T-helper 2 cell (primary cell): ENCODE results near the gene GP5.

ENCODE experiments used
- DNase-seq, 5 experiments: peaks; one replicate each; pipeline versions ENCODE4 v3.0.0 to v3.0.0-alpha.2; 2012 to 2022

Gene GP5

DNA sequence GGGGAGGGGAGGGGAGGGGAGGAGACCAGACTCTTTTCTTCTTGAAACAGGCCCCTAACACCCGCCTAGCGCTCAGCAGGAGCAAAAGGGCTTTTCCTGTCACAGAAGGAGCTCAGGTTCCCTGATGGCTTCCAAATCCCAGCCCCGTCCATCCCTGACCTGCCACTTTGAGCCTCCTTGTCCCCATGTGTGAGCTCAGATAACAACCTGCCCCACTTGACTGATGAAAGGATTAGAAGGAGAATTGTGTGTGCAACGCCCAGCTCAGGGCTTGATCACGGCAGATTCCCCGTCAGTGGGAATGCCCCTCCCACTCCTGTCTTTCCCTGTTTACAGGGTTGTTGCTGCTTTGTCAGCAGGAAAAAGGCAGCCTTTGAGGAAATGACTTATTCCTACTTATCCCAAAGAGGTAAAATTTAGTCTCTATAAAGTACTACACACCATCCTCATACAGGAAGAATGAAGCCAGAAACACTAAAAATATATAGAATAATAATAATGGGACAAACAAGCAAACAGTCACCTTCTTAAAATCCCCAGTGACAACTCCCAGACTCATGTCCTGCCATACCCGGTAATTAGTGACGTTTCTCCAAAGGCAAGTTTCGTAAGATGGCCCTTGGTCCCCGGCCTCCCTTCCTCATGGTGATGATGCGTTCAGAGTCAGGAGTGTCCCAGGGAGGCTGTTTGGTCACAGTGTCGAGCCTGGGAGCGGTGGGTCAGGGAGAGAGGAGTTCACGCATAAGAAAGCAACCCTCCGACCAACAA, 23.4 kb downstream of the GP5 start:
- DNase-seq = no peak

DNA sequence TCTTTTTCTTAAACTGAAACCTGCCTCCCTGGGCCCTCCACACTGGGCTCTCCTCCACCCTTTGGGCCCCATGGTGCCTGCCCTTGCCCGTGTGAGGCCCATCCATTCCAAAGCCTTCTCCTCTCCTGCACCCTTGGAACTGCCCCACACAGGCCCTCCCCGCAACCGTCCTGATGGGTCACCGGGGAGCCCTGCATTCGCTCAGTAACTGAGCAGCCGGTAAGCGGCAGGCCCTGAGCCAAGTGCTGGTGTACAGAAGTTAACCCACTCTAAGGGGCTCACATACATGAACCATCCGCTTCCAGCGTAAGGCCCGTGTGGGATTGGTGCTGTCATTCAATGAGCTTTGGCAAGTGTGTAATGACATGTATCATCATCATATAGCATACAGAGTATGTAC, 24.1 kb downstream of the GP5 start:
- DNase-seq = no peak

DNA sequence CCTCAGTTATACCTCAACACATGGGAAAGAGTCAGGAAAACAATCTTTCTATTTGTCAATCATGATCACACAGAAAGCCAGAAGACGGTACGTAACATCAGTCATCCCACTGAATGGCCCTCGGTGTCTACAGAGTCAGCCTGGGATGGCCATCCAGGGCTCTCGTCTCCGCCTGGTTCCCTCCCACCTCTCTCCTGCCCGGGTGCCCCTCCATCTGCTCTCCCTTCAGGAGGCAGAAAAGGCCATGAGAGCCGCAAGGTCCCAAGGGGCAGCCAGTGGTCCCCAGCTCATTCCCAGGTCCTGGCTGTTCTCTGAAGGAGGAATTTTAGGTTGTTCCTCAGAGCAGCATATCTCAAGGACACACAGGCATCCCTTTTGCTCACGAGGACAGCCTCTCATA, 25.2 kb downstream of the GP5 start:
- no peak for DNase-seq

DNA sequence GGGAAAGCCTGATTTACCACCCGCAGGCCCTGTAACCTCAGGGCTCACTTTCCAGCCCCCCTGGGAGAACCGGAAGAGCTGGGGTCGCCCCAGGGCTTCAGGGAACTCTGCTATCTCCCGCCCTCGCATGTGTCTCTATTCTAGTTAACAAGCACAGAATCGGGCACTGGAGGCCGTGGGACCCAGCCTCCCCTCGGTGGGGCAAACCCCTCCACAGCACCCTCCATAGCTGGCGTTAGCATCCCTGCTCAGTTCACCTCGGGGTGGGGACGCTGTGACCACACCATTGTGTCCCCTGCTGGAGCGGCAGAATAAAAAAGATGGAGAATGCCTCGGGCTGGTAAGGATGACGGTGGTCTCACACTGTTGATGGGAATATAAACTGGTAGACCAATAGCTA, 26.0 kb downstream of the GP5 start:
- DNase-seq = no peak

DNA sequence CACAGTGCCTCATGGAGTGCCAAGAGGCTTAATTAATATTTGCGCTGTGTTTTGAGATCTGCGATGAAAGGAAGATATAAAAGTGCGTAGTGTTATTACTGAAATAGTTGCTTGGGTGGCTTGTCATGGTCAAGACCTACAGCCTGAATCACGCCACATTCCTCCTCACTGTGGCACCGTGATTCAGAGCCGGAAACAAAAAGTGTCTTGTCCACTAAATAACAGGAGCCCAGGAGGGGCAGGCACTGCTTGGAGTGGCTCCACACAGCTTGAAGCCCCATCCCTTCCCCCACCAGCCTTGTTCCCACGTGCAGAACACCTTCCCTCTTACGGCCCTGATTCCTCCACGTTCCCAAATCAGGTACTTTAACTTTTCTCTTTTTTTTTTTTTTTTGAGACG, 28.3 kb downstream of the GP5 start:
- no peak for DNase-seq

DNA sequence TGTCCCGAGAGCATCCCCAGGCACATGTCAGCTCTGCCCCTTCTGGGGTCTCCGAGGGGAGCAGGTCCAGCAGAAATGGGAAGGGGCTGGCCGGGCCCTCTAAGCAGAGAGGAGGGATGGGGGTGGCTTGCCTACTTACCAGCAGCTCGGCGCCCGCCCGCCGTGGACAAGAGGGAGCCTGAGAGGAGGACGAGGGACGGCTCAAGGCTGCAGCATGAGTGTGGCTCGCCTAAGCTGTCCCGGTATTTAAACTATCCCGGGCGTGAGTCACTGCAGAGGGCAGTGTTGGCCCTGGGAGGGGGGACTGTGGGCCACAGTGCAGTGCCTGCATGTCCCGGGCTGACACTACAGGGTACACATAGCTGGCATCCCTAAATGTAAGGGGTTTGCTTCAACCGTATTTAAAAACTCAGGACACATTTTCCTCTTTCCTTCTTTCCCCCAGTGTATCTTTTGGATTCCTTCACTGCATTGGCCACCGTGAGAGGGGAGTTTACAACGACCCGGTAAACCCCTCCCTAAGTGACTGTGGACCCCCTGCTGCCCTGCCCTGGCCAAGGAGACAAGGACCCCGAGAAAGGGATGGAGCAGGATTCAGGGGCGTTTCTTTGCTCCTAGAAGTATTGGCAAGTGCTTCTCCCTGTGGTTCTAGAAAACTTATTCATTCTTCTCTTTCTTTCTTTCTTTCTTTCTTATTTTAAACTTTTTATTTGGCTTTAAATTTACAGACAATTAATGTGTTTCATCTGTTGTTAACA, 29.4 kb downstream of the GP5 start, which contains the start of gene LRRC15:
TSS of gene LRRC15 (minus strand) at position 222 of the 758 bp plus-strand sequence. CDS start 8,700 bp downstream, outside the sequence.
- no peak for DNase-seq

DNA sequence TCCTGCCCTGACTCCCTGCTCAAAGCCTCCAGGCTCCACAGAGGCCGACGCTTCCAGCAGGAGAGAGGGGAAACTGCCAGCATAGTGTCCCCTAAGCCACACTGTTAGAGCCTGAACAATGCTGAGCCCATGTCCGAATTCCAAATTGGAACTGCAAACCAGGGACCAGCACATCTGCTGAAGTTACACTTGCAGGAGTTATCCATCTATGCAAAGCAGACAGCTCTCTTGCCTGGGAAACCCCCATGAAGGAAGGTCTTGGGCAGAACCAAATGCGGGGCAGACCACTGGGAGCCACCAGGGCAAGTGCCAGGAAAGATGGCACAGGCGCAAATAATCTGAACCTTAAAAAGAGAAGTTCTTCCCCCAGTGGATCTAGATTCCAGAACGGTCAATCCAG, 30.1 kb downstream of the GP5 start:
- DNase-seq = no peak

DNA sequence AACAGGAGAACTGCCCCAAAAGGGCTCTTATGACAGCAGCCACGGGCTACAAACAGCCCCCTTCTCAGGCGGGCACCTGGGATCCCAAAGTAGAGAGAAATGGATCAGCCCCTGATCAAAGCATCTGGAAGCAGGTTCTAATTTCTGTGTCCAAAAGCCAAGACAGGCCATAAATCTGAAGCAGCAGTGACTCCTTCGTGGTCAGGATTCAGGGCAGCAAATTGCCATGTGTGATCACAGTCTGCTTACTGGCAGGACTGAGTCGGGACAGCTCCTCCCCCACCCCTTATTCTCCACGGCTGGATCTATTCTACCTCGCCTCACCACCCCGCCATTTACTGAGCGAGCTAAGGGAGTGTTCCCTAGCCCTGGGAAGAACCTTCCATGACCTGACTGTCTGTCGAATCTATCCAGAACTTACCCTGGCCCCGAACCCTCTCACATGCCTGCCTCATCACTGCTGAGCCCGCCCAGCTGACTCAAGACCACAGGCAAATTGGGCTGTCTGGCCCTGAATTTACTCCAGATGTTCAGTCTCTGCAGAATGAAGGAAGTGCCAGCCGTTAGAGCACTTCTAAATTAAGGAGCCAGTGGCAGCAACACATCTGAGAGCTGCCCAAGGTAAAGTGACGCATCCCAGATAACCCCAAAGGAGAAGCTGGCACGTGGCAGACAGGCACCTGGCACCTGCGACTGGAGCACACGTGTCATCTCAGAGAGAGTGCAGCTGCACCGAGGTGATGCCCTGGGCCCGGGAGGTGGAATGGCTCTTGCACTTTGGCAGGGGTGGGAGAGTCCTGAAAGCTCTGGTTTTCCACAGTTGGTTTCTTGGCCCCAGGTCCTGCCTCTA, 30.8 kb downstream of the GP5 start:
- no peak for DNase-seq

DNA sequence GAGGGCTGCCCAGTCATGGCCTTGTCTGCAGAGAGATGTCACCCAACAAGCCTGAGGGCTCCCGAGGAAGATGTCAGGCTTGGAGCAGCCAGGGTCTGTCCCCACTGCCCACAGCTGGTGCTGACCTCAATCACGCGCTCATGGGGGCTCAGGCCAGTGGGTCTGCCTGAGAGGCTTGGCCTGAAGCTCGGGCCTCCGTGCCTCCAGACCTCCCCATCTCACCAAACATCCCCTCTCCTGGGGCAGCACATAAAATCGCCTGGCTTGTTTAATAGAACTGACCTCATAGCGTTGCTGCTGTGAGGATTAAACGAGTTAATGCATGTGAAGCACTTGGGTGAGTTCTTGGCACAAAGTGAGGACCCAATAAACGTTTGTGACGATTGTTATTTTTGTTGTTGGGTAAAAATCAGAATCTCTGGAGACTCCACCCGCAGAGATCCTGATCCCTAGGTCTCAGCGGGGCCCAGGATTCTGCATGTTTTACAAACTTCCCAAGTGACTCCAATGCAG, 33.0 kb downstream of the GP5 start:
- DNase-seq = no peak

DNA sequence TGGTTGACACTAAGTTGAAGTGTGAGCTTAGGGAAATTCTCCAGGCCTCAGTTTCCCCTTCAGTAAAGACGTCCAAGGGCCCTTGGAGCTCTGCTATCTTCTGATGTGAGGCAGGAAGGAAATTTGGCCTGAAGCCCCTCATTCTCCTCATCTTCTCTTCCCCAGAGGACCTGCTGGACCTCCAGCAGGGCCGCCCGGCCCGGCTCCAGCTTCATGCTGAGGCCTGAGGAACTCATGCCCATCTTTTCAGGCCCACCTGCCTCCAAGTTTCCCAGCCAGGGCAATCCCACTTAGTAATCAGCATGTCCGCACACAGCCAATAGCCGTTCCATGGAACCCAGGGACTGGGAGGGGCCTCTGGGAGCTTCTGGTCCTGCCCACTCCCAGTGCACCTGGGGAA, 33.5 kb downstream of the GP5 start:
- no peak for DNase-seq

DNA sequence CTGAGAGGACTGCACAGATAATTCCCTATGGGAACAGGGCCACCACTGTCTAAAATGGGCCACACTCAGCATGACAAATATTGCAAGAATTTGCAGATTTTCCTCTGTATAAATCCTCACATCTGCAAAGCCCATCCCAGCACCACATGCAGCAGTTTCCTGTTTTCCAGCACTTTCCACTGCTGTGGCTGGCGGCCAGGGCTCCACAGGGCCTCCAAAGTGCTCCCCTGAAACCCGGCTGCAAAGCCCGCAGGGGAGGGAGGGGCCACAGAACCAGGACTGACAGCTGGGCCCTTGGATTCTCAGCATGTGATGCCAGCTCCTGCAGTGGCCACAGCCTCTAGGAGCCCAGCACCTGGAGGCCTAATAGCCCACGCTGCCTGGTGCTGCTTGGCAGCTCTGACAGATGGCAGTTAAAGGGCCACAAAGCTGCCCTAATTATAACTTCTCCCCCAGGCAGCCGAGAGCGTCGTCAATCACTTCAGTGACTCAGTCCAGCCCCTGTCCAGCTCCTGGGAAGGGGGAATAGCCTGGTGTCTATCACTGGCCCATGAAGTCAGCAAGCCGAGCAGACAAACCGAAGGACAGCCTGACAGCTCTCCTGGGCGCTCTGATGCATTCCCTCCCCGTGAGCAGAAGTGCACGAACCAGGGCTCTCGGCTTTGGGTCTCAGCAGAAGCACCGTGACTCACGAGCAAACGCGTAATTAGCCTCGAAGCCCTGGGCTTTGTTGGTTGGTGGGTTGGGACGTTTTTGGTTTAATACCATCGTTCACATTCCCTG, 34.2 kb downstream of the GP5 start:
- DNase-seq = no peak

DNA sequence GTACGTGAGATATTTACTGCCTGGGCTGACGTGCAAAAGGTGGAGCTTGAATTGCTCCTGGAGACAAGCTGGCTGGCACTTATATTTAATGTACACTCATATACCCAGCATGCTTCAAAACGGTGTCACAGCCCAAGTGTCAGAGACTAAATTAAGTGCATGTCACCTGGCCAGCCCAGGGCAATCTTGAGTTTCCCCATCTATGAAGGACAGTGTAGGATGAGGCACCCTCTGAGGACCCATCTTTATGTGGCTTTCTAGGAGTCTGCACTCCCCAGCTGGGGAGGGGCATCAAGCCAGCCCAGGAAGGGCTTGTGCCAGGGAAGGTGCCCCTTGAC, 34.8 kb downstream of the GP5 start:
- no peak for DNase-seq

DNA sequence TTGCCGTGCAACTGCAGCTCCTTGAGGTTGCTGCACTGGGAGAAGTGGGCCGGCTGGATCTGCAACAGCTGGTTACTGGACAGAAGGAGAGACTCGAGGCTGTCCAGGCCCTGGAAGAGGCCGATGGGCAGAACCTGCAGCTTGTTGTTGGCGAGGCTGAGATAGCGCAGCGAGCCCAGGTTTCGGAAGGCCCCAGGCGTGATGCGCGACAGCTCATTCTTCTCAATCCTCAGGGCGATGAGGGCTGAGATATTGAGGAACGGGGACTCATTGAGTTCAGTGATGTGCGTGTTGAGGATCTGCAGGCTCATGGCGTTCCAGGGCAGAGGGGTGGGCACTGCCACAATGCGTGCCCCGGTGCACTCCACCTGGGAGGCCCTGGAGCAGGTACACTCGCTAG, 38.5 kb downstream of the GP5 start:
- DNase-seq = no peak

DNA sequence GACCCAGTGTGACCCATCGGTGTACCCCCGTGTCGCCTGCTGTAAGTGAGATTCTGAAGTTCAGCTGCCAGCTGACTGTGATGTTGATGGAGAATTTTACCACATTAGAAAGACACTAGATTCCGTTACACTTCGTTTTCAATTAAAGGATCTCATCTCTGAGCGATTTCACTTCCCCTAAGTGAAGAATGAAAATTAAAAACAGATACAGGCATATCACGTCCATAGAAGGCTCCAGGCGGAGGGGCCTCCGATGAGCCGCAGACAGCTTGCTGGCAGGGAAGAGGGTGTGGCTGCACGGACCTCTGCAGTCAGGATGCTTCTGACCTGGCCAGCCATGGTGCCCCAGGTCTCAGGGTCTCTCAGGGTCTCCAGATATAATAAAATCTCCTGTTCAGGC, 41.4 kb downstream of the GP5 start:
- no peak for DNase-seq

DNA sequence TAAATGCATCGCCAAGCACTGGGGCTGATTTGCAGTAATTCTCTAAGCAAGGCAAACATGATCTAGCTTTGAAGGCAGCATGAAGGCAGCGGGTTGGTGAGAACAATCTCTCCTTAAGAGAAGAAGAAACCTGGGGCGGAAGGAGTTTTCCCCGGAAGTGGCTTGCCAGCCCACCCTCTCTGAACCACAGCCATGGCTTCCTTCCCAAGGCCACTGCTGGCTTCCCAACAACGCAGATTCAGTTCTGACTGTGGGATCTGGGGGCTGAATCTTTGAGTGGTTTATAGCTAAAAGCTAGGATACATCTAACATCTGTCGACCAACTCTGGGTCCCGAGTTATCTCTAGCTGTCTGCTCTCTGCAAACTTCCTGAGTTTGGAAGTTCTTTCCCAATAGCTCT, 43.7 kb downstream of the GP5 start:
- DNase-seq = no peak

DNA sequence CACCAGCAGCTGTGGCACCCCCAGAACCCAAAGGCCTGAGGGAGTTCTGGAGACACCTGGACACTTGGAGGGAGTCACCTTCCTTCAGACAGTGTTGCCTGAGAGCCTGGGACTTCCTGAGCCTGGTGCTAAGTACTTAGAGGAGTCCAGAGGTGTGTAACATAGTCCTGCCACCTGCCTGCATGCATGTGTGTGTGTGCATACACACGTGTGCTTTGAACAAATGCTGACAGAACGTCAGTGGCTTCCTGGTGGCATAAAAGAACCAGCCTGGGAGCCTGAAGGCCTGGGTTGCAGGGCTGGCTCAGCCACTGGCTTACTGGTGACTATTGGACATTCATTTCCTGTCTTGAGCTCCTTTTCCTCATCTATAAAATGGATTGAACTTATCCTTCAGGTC, 44.8 kb downstream of the GP5 start:
- DNase-seq = no peak

DNA sequence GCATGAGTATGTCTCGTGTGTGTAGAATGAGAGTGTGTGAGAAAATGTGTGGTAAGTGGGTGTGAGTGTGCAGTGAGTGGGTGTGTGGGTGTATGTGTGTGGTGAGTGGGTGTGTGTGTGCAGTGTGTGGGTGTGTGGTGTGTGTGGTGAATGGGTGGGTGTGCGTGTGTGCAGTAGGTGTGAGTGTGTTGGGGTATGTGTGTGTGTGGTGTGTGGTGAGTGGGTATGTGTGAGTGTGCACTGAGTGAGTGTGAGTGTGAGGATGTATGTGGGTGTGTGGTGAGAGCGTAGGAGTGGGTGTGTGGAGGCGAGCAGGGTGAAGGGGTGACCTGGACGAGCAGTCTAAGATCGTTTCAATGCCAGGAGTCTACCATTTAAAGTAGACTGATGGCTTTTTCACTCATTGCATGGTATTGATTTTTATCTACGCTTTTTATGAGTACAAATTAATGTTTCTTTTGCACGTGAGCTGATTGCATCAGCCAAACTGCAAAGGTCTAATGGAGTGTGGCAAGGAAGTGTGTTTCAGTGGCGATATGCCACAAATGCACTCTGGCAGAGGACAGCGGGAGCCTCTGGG, 46.3 kb downstream of the GP5 start:
- no peak for DNase-seq

DNA sequence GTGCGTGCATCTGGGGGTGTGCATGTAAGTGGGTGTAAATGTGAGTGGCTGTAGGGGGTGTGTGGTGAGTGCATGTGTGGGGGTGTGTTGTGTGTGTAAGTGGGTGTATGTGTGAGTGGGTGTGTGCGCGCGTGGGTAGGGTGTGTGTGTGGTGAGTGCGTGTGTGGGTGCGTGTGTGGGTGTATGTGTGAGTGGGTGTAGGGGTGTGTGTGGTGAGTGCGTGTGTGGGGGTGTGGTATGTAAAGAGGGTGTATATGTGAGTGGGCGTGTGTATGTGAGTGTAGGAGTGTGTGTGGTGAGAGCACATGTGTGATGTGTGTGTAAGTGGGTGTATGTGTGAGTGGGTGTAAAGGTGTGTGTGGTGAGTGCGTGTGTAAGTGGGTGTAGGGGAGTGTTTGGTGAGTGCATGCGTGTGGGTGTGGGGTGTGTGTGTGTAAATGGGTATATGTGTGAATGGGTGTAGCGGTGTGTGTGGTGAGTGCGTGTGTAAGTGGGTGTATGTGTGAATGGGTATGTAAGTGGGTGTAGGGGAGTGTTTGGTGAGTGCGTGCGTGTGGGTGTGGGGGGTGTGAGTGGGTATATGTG, 47.0 kb downstream of the GP5 start:
- DNase-seq = no peak

DNA sequence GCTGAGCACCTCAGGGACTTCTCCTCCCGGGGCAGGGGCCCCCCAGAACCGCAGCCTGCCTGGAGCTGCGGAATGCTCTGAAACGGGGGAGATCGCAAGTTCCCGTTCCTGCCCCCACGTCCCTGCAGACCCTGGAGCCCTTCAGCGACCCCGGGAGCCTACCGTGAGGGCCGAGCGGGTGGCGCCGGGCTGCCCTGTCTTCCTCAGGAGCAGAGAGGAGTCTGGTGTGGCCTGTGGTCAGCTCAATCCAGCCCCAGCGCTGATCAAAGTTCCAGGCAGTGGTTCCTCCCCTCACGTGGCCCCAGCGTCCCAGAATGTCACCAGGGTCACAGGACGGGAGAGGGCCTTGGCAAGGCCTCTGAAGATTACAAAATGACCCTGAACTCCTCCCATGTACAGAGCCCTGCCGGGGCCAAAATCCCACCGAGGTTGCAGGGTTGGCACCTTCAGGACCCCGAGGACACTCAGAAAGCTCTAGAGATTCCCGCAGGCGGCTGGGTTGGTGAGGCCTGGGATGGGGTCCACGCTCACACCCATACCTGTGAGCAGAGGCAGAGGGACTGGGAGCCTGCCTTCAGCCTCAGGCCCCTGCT, 47.9 kb downstream of the GP5 start, which contains the start of gene CPN2:
TSS of gene CPN2 (minus strand) at position 249 of the 593 bp plus-strand sequence. CDS start 8,626 bp downstream, outside the sequence.
- no peak for DNase-seq

DNA sequence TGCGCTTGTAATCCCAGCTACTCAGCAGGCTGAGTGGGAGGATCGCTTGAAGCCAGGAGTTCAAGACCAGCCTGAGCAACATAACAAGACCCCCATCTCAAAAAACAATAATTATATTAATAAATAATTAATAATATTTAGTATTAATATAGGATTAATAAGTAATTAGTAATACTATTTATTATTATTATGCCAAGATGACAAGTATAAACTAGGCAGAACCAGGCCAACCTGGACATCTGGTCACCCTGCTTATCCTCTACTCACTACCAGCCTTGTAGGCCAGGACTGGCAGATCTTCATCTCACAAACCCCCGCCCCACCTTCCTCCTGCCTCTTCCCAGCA, 48.4 kb downstream of the GP5 start:
- no peak for DNase-seq

DNA sequence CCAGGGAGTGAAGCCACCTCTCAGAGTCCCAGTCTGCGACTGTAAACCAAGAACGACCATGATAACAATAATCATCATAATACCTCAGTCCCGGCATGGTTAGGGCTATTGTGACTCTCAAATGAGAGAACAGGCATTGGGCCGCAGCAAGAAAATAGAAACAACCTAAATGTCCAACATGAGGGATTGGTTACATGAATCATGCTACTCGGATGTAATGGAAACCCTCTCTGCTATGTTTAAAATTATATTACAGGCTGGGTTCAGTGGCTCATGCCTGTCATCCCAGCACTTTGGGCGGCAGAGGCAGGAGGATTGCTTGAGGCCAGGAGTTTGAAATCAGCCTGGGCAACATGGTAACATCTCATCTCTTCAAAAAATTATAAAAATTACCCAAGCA, 50.7 kb downstream of the GP5 start:
- no peak for DNase-seq
